ENCODE data around the gene UFD1.

GRCh38 chr22:19488285-19488684, 9.3 kb upstream of the UFD1 start:
- TF ChIP-seq CTCF (IDR thresholded peaks at IDR 0.05) (no peak), POLR2A (IDR thresholded peaks at IDR 0.05) (no peak)

Data from esophagus squamous epithelium (tissue), 4 donors.